Esophagus muscularis mucosa (tissue), 3 donors: ENCODE measurements around the gene PTPN3.

Experiments used
- EP300 ChIP-seq: sonication (generic); formaldehyde crosslinking; IDR thresholded peaks from one replicate; pipeline ENCODE4 v1.6.1; 2017; ENCODE audit warnings: antibody characterized with exemption
- TF ChIP-seq, protein P1 (sequence below), 3 experiments: fragments of 200-600 bp in 2 of 3; fragments of 450-650 bp in 1 of 3; sonication (generic) in 2 of 3; IDR thresholded peaks; one replicate each; pipeline ENCODE4 v1.5.1; 2017 to 2019; ENCODE audit warnings: antibody characterized with exemption in 3 of 3, mild to moderate bottlenecking in 2 of 3, moderate library complexity in 1 of 3

DNA sequence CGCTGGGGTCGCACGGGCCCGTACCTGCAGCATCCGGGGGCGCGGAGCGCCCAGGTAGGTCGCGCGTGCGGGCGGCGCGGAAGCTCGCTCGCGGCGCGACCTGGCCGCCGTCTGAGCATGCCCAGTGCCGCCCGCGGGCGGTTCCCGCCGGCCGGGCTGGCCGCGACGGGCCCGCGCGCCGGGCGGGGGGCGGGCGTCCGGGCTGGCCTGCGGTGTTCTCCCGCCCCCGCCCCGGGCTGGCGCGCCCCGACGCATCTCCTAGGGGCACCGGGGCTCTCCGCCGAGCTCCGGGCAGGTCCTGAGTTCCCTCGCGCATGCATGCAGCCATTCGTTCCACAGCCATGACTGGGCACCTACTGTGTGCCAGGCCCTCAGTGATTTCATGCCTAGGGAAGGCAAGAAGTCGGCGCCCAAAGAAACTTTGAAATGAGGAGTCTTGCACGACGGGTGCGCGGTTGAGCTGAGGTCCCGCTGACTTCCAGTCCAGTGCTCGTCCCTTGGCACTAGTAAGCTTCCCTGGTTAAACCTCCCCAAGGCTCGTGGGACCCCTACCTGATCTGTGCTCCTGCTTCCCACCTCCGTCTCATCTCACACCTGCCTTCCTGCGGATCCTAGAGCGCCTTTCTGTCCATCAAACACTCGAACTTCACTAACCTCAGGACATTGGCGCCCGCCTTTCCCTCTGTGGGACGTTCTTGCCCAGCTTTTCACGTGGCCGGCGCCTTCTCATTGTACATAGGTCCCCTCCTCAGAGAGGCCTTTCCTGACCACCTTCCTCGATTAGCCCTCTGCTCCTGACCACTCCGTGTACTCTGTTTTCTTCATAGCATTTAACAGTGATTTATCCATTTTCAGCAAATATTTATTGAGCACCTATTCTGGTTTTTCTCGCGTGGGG, at the start of gene PTPN3:
- TF ChIP-seq, protein P1, sequence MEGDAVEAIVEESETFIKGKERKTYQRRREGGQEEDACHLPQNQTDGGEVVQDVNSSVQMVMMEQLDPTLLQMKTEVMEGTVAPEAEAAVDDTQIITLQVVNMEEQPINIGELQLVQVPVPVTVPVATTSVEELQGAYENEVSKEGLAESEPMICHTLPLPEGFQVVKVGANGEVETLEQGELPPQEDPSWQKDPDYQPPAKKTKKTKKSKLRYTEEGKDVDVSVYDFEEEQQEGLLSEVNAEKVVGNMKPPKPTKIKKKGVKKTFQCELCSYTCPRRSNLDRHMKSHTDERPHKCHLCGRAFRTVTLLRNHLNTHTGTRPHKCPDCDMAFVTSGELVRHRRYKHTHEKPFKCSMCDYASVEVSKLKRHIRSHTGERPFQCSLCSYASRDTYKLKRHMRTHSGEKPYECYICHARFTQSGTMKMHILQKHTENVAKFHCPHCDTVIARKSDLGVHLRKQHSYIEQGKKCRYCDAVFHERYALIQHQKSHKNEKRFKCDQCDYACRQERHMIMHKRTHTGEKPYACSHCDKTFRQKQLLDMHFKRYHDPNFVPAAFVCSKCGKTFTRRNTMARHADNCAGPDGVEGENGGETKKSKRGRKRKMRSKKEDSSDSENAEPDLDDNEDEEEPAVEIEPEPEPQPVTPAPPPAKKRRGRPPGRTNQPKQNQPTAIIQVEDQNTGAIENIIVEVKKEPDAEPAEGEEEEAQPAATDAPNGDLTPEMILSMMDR (IDR thresholded peaks at IDR 0.05), result no peak
- TF ChIP-seq EP300, result no peak
